ENCODE measurements around the gene TIAM2.
"Not testable (repeated sequence)": the region's sequence is repeated elsewhere in the genome, so short reads cannot be mapped to it uniquely, and the experiment has no call there.

Gene TIAM2

DNA sequence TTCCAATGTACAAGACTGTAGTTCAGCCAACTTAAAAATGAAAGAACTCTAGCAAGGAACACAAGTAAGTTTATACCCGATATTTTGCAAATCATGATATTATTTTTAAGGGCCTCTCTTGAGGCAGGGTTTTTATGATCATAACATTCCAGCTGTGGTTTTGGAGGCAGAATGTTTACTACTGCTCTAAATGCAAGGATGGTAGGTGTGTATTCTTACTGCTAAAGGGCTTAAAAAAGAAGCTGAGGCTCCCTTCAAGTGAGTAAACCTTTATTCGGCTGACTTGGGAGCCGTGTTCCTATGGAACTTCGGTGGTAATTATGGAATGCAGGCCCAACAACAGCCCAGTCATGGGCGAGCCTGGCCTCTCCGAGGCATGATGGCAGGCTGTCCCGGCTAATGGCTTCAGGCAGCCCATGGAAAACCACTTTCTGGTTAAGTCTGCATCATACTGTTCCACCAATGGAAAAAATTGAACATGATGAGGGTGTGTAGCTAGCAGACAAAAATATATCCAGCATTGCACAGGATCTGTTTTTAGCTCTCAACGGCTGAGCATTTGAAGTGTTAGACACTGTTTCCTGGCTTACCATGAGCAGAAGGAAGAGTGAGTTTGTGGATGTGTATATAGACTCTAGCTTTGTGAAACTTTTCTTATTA, 111.5 kb downstream of the TIAM2 start:
- no peak for DNase-seq

DNA sequence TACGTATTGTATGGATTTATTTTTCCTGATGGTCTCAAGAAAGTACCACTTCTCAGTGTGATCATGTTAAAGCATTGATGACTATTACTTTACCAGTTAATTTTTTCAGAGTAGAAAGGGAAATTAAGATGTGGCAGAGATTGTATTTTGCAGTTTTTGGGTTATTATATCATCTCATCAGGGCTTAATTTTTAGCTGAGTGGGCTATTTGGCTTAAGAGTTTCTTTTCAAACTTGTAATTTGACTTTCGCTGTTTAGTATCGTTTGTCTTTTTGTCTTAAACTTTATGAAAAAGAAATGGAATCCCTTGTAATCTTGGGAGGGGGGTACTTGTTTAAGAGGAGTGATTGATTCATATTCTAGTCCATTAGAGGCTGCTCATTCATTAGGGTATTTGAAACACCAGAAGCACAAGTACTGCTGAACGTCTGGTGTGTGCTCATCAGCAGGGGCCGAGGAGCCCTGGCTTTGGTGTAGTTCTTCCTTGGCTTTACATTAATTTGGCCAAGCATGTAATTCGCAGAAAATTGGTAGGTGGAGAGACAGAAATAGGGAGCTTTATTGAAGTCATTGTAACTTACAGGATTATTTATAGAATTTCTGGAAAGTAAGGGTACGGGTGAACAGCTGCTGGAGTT, 112.4 kb downstream of the TIAM2 start:
- no peak for DNase-seq

DNA sequence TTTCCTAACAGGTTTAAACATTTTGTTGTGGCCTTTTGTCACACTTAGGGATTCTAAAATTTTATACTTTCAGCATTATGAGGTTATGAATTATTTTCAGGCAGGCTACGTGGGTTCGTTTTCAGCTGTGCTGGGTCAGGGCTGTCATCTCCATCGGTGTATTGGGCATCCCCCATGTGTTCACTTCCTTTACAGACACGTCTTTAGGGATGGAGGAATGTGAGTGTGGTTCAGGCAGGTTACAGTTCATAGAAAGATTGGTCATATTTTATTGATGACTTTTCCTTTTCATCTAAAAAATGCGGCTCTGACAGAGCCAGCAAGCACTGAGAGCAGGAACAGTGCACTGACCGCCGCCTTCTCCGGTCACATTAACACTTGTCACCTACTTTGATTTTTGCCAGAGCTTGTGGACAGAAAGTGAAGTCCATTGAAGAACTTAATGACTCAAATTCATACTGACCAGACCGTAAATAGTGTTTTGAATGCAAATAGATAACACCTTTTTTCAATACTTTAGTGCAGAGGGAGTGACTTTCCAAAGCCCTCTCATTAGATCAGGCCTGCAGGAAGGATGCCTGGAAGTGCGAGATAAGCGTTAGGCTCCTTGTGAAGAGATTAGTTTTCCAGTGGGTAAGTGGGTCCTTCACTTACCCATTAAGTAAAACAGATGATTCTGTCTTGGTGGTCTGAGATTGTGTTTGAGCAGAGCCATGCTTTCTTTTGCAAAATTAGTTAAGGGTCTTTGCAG, 113.1 kb downstream of the TIAM2 start:
- no peak for DNase-seq

DNA sequence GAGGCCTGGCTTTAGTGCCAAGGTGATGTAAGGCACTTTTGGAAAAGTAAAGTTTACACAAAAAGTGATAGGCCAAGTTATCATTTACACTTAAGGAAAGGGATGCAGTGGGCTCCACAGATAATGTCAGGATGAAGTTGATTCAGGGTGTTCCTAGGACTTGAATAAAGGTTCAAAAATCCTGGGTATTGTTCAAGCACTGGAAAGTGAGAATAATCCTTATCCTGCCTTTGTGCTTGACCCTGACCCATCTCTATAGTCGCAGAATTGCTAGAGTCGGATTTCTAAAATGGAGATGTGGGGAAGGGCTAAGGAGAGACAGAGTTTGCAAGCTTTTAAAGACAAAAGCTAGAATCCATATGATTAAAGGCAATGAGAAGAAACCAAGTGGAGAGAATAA, 115.6 kb downstream of the TIAM2 start:
- DNase-seq = no peak

DNA sequence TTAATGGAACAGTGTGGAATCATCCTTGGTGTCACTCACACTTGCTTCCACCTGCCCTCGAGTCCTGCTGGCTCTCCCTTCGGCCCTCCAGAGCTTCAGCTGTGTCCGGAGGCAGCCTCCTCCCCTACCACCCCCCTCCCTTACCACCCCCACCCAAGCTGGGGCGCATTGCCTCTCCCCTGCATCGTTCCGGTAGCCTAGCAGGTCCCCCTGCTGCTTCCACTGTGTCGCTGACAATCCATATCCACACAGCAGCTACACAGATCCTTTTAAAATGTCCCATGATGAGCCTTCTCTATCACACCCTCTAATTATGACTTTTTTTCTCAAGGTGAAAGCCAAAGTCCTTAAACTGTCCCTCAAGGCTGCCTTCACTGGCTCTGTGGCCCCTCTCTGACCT, 117.6 kb downstream of the TIAM2 start:
- no peak for DNase-seq

DNA sequence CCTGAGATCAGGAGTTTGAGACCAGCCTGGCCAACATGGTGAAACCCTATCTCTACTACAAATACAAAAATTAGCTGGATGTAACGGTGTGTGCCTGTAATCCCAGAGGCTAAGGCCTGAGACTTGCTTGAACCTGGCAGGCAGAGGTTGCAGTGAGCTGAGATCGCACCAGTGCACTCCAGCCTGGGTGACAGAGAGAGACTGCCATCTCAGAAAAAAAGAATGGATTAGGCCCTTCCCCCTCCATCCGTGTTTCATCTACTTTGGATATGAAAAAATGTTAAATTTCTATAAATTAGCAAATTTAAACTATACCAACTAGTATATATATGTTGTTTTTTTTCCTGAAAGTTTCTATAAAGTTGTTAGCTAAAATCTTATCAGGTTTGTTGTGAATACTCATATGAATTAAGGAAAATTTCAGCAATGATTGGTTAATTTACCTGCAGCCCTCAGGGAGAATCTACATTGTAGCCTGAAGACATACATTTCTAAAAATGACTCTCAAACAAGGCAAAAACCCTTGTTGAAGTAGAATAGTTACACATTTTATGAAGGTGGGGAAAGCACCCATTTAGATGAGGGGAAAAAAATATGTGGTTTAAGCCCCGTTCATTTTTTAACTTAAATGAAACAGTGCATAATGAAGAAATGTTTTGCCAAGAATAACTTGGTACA, 120.9 kb downstream of the TIAM2 start:
- no peak for DNase-seq

DNA sequence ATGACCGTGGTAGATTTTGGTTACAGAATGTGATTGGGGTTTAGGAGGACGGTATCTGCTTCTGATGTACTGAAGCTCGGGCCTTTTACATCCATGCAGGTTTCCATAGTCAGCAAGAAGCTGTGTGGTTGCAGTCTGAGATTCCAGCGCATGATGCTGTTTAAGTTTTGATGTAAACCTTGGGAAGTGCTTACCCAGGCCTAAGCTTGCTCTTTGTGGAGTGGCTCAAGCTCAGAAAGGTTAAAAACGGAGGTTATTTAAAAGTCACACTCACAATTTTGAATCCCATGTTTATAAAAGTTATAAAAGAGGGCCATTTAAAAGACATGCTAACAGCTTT, 121.4 kb downstream of the TIAM2 start:
- no peak for DNase-seq

DNA sequence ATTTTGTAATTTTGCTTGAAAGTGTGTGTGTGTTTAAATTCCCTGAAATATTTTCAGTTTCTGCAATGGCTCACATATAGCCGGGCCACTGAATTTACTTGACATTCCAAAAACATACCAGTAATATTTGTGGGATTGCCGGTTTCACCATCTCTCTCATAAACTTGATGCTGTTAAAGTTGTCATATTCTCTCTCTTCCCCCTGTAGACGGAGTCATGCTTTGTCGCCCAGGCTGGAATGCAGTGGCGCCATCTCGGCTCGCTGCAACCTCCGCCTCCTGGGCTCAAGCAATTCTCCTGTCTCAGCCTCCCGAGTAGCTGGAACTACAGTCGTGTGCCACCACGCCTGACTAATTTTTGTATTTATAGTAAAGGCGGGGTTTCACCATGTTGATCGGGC, 122.1 kb downstream of the TIAM2 start:
- DNase-seq = no peak

DNA sequence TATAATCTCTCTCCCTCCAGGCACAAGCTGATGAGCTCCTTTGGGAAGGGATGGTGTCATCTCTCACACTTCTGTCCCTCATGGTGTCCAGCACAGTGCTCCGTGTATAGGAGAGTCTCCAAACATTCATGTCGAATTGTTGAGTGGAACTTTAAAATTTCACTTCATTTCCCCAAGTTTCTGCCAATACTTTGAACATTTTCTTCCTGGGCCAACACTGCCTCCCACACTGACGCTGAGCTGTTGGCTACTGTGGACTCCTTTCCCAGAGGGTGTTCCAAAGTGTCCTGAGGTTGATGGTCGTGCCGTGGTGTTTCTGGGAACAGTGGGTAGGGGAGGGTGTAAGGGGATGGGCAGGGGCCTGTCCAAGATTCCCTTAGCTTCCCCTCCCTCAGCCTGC, 122.7 kb downstream of the TIAM2 start:
- no peak for DNase-seq

DNA sequence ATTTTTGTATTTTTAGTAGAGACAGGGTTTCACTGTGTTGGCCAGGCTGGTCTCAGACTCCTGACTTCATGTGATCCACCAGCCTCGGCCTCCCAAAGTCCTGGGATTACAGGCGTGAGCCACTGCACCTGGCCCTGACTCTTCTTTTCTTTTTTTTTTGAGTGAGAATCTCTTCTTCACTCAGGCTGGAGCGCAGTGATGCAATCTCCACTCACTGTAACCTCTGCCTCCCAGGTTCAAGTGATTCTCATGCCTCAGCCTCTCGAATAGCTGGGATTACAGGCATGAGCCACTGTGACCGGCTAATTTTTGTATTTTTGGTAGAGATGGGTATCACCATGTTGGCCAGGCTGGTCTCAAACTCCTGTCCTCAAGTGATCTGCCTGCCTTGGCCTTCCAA, 124.1 kb downstream of the TIAM2 start:
- DNase-seq = not testable (repeated sequence)

DNA sequence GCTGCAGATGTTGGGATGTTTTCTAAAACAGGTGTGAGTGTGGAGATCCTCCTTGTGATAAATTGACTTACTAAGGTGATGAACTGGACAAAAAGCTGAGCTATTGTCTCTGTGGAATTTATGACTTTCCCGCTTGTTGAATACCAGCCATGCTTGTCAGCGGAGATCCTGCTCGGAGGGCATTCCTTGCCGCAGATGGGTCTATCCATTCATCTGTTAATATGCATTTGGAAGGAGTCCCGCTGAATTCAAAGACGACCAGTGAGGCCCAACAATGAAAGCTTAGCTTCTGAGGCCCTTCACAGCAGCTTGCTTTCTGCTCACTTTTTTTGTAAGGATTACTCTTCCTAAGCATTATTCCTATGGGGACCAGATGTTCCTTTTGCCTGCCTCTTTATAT, 124.9 kb downstream of the TIAM2 start:
- DNase-seq = no peak

DNA sequence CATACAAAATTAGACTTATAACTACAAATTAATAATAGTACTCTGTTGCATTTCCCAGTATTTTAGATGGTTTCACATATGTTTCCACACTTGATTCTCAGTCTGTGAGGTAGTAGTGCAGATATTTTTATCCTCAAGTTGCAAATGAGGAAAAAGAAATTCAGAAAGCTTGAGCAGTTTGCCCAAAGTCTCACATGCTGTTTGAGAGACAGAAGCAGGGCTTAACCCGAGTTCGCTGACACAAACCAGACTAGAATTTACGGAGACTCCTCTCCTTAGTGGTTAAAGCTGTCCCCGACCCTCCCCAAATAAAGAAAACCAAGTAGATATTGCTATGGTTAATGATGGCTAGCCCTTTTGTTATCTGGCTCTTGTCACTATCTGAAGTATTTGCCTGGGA, 126.2 kb downstream of the TIAM2 start:
- DNase-seq = no peak

DNA sequence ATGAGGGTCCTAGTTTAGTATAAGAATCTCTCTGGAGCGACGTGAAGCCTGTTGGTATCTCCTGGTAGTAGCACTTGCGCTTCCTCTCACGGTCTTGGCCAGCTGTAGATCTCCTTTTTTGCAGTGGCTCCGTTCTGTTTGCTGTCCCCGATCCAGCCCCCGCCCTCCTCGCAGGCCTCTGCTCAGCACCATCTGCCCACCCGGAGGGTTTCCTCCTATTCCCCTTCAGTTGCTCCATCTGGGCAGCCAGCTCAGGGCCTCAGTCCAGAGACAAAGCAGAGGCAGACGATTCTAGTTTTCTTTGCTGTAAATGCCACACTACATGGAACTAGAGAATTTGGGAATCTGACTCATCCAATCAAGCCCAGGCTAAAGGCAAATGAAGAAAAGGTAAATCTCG, 126.6 kb downstream of the TIAM2 start:
- no peak for DNase-seq

DNA sequence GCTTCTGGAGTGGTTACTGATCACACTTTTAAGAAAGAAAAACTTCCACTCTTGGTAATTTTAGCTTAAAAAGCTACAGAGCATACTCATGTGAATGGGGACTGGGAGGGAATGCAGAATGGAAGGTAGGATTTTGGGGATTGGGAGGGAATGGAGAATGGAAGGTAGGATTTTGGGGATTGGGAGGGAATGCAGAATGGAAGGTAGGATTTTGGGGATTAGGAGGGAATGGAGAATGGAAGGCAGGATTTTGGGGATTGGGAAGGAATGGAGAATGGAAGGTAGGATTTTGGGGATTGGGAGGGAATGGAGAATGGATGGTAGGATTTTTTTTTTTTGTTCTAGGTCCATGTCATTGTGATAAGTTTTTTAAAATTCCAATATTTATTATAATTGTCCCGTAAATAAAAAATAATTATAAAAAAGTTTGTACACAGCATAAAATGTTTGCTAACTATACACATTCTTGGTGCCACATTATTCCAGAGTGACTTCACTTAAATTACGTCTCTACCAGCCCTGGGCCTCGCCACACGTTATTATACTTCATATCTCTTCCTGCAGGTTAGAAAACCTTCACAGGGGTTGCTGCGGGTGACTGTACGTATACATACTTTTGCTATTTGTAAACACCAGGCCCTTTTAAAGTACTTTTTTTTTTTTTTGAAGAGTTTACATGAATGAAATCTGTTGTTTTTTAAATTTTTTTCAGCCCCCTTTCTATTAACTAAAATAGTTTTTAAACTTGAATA, 127.3 kb downstream of the TIAM2 start:
- DNase-seq = no peak

DNA sequence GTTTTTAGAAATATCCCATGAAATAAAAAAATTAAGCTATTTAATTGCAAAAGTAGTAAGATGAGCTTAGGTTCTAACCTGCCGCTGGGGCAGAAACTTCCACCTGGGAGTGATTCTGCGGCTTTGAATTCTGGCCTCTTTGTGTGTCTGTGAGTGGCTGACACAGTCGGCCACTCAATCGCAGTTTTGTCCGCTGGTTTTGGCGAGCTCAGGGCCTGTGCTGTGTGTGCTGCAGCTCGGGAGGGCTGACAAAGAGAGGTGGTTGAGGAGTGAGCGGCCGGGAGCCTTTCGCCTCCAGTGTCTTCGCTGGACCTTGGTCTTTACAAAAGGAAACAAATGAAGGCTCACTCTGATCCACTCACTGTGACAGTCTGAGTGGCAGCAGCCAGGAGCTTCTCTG, 128.4 kb downstream of the TIAM2 start:
- DNase-seq = no peak

DNA sequence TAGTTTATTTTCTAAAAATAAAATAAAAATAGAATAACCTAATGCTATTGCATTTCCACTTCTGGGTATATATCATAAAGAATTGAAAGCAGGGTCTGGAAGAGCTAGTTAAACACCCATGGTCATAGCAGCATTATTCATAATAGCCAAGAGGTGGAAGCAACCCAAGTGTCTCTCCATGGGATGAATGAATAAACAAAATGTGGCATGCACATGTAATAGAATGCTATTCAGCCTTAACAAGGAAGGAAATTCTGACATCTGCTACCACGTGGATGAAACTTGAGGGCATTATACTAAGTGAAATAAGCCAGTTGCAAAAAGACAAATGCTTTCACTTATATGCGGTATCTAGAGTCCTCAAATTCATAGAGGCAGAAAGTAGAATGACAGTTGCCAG, 130.8 kb downstream of the TIAM2 start:
- DNase-seq = no peak

DNA sequence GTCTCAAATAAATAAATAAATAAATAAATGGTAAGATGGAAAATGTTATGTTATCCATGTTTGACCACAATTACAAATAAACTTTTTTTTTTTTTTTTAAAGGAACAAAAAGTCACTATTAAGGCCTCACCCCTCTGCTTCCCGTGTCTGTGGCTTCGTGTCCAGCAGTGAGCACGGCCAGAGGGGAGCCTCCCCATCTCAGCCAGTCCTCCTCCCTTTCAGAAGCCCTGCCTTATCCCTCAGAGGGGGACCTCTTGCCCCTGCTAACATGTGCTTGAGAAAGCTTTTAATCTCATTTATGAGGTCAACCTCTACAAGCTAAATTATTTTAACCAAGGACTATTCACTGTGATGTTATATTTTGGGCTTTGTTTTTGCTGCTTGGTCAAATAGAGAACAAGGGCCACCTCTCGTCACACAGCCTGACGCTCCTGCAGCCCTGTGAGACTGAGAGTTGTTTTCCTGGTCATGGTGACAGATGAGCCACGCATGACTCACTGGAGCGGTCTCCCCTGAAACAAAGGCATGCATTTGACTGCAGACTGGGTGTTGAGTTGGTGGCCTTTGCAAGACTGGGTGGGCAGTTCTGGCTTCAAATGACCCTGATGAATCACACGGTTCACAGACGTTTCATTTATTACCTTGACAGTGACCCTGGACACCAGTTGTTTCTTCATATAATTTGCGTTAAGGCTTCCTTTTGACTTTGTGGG, 131.8 kb downstream of the TIAM2 start:
- DNase-seq = no peak

DNA sequence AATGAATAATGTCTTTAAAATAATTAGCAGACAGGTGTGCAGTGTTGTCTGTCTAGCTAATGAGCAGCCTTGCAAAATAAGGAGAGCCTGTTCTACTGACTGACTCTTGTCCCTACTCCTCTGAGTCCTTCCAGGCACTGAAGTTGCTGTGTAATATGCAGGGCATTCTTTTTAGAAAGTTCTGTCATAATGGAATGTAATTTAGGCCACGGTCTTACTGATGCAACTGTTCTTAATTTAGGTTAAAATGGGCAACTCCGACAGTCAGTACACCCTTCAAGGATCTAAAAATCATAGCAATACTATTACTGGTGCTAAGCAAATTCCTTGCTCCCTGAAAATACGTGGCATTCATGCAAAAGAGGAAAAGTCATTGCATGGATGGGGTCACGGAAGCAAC, 133.9 kb downstream of the TIAM2 start:
- DNase-seq = no peak

DNA sequence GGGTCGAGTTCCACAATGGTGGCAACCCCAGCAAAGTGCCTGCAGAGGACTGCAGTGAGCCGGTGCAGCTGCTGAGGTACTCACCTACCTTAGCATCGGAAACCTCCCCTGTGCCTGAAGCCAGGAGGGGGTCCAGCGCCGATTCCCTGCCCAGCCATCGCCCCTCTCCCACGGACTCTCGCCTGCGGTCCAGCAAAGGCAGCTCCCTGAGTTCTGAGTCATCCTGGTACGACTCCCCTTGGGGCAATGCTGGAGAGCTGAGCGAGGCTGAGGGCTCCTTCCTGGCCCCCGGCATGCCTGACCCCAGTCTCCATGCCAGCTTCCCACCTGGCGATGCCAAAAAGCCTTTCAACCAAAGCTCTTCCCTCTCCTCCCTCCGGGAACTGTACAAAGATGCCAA, 134.6 kb downstream of the TIAM2 start:
- DNase-seq = no peak

DNA sequence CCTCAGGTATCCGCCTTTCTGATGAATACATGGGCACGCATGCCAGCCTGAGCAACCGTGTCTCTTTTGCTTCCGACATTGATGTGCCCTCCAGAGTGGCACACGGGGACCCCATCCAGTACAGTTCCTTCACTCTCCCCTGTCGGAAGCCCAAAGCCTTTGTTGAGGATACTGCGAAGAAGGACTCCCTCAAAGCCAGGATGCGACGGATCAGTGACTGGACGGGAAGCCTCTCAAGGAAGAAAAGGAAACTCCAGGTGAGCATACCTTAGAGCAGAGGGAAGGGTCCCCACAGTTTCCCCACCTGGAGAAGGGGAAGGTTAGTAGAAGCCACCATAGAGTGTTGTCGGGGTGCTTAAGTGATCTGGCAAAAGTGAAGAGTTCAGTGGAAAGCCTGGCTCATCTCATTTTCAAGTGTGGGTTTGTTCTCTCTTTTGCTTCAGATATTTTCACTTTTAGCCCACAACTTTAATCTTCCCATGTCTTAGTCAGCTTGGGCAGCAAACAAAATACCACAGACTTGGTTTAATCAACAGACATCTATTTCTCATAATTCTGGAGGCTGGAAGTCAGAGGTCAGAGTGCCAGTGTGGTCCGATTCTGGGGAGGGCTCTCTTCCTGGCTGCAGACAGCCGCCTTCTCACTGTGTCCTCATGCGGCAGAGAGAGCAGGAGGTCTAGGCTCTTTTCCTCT, 135.2 kb downstream of the TIAM2 start:
- DNase-seq = no peak

DNA sequence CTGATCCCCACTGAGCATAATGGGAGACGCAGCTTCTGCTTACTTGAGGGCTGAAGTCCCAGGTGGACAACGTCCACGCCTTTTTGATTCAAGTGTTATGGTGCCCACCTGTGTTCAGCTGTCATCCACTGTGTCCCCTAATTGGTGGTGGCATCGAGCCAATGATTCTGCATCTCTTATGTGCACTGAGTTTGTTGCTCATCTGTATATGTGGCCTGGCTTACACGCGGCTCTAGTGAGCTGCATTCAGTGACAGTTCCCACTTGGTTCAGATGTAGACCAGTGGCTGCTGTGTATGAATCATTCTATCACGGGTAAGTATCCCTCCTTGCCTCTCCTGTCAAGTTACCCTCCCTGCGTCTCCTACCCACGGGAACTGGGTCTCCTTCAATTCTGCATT, 137.5 kb downstream of the TIAM2 start:
- DNase-seq = no peak

DNA sequence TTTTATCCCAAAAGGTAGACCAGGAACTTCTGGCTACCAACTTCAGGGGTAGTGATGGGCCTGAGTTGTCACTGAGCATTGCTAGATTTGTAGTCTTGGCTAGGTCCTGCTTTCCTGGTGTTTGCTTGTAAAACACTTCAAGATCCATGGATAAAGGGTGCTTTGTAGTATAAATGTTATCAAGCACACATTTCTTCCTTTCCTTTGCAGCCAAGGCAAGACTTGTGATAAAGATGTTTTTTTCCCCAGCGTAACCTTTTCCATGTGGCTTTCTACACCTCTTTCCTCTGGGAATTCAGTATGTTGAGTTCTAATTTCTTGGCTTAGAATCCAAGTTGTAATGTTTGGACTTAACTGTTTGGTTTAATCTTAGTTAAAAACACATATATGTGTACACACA, 145.9 kb downstream of the TIAM2 start:
- DNase-seq = no peak

Measured in NCI-H1092 (cell line).